Activated B cell treated with CpG ODN at 0.5 μM for 24 hours (primary cell): ENCODE results near the gene SGK1. TPM values are rescaled to one million over a fixed set of nuclear protein-coding genes. Genes with fewer than 3 reads are reported as not detected.
"Not testable (repeated sequence)": the region's sequence is repeated elsewhere in the genome, so short reads cannot be mapped to it uniquely, and the experiment has no call there.

ENCODE experiments used
- ATAC-seq: fragments of 200-7000 bp; cut with Tn5 transposase; one replicate; pipeline ENCODE4 v1.10.0; 2021; ENCODE audit warnings: low read depth, mild to moderate bottlenecking, moderate library complexity
- CTCF ChIA-PET: fragments of 350-600 bp; sonication (Branson Sonifier 250); formaldehyde crosslinking; loops from one replicate; lab custom pipeline; 2021; ENCODE audit warnings: antibody characterized with exemption; lab: Charles Lee
- POLR2A ChIA-PET: fragments of 350-600 bp; sonication (Branson Sonifier 250); formaldehyde crosslinking; loops from one replicate; lab custom pipeline; 2021; ENCODE audit warnings: antibody characterized with exemption; lab: Charles Lee
- DNase-seq: peaks from one replicate; pipeline ENCODE4 v3.0.0; 2022
- H3K27ac Mint-ChIP-seq: one replicate; pipeline ENCODE4 v1.8.0; 2020; ENCODE audit warnings: mixed read lengths
- H3K27me3 Mint-ChIP-seq: one replicate; pipeline ENCODE4 v1.8.0; 2021; ENCODE audit warnings: mixed read lengths
- H3K36me3 Mint-ChIP-seq: one replicate; pipeline ENCODE4 v1.8.0; 2021; ENCODE audit warnings: low read depth, mixed read lengths
- H3K4me1 Mint-ChIP-seq: one replicate; pipeline ENCODE4 v1.8.0; 2021; ENCODE audit warnings: mixed read lengths
- H3K4me3 Mint-ChIP-seq: one replicate; pipeline ENCODE4 v1.8.0; 2020; ENCODE audit warnings: mild to moderate bottlenecking, mixed read lengths
- H3K9me3 Mint-ChIP-seq: one replicate; pipeline ENCODE4 v1.8.0; 2020; ENCODE audit warnings: mixed read lengths
- intact Hi-C: fragments of 100-400 bp; cut with micrococcal nuclease; formaldehyde crosslinking; loops from one replicate; pipeline ENCODE4 v1.15.1; 2024
- total RNA-seq: library from RNA; stranded (reverse); gene quantifications from 2 replicates; pipeline ENCODE4 v1.2.3, GENCODE V29; 2022
- TF ChIP-seq, protein P1 (sequence below): fragments of 200-600 bp; IDR thresholded peaks from one replicate; pipeline ENCODE4 v1.8.0; 2022; ENCODE audit warnings: antibody characterized with exemption, mild to moderate bottlenecking

Gene SGK1
- total RNA-seq, 1 donor from 2014 or later = 36.2 TPM

DNA sequence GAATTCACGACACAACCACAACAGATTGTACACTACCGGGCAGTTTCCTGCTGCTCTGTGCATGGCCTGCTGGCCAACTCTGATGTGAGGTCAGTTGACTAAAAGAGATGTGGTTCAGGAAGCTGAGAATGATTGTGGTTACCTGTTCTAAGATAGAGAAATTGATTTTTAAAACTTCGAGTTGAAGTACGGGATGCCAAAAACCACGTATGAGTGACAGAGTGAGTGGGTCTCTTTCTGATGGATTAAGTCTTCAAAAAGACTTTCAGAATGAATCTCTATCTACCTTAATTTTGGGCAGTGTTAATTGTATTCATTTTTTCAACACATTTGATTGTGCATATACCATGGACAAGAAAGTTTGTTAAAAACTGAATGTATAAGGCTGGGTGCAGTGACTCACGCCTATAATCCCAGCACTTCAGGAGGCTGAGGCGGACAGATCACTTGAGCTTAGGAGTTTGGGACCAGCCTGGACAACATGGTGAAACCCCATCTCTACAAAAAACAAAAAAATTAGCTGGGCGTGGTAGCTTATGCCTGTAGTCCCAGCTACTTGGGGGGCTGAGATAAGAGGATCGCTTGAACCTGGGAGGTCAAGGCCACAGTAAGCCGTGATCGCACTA lies 121.2 kb downstream of the SGK1 start:
- Mint-ChIP-seq H3K4me1 (peaks cover 17% of the 10 kb centered on the region), H3K9me3 (no peaks in the 10 kb centered on the region), H3K4me3 (no peak overlapping the region), H3K36me3 (no peaks in the 10 kb centered on the region), H3K27me3 (no peaks in the 10 kb centered on the region), H3K27ac (no peak overlapping the region)
- ChIA-PET POLR2A (no interaction called here), CTCF (interaction anchor here (0.9 kb wide), 1 partner anchor 17 kb away, joined by 4 read pairs; no protein-coding TSS in a partner anchor)
- intact Hi-C loops = no loop called here
- DNase-seq (no peak), ATAC-seq (no peak)
- TF ChIP-seq, protein P1, sequence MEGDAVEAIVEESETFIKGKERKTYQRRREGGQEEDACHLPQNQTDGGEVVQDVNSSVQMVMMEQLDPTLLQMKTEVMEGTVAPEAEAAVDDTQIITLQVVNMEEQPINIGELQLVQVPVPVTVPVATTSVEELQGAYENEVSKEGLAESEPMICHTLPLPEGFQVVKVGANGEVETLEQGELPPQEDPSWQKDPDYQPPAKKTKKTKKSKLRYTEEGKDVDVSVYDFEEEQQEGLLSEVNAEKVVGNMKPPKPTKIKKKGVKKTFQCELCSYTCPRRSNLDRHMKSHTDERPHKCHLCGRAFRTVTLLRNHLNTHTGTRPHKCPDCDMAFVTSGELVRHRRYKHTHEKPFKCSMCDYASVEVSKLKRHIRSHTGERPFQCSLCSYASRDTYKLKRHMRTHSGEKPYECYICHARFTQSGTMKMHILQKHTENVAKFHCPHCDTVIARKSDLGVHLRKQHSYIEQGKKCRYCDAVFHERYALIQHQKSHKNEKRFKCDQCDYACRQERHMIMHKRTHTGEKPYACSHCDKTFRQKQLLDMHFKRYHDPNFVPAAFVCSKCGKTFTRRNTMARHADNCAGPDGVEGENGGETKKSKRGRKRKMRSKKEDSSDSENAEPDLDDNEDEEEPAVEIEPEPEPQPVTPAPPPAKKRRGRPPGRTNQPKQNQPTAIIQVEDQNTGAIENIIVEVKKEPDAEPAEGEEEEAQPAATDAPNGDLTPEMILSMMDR = no peak

DNA sequence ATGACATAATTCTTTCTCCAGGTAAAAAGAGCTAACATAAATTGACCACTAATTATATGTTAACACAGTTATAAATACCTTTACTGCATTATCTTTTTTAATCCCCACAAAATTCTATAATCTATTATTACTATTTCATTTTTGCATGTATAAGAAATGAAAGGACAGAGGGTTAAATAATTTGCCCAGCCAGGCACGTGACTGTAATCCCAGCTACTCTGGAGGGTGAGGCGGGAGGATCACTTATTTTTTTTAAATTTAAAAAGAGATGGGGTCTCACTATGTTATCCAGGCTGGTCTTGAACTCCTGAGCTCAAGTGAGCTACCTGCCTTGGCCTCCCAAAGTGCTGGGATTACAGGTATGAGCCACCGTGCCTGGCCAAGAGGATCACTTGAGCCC lies 121.9 kb downstream of the SGK1 start:
- no peaks in the 10 kb centered on the region for H3K9me3 Mint-ChIP-seq
- no peaks in the 10 kb centered on the region for H3K27me3 Mint-ChIP-seq
- peaks cover 19% of the 10 kb centered on the region for H3K4me1 Mint-ChIP-seq
- no peak overlapping the region for H3K27ac Mint-ChIP-seq
- TF ChIP-seq, protein P1 = no peak
- no peaks in the 10 kb centered on the region for H3K36me3 Mint-ChIP-seq
- H3K4me3 Mint-ChIP-seq = no peak overlapping the region
- no peak for ATAC-seq
- ChIA-PET POLR2A (no interaction called here), CTCF (interaction anchor here (0.6 to 1.0 kb wide), 2 partner anchors 13 to 18 kb away, joined by 3 read pairs; no protein-coding TSS in a partner anchor)
- intact Hi-C loops = no loop called here
- no peak for DNase-seq

DNA sequence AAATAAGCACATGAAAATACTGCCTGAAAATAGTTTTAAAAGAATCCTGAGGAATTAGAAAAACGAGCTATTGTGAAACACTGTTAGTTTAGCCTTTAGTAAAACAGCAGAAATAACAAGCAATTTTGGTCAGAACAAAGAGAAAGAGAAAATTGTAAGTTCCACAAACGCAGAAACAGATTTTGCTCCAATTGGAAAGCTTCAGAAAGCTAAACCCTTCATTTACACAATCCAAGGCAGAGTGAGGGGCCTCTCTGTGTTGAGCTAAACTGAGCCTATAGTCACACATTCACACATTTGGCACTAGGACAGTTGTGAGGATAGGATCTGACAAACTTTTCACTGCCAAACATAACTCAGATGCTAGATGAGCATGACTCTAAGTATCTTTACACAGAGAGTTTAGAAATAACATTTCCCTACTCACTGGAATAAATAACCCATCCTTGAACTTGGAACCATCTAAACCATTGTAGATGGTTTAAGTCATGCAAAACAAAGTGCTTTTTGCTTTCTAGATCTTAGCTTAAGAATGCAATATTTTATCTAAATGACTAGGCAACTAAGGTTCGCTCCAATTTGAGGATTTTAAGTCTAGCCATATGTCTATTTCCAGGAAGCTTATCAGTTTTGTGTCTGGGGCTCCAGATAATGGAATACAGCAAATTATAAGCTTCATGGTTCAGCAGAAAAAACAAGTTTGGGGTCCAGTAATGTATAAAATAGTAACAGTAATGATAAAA lies 122.6 kb downstream of the SGK1 start:
- Mint-ChIP-seq H3K27me3 (no peaks in the 10 kb centered on the region), H3K27ac (no peak overlapping the region), H3K36me3 (no peaks in the 10 kb centered on the region), H3K9me3 (no peaks in the 10 kb centered on the region), H3K4me1 (peaks cover 17% of the 10 kb centered on the region), H3K4me3 (no peak overlapping the region)
- TF ChIP-seq, protein P1 = no peak
- POLR2A ChIA-PET = interaction anchor here (0.9 kb wide), 1 partner anchor 8 kb away, joined by 3 read pairs; no protein-coding TSS in a partner anchor
- DNase-seq (no peak), ATAC-seq (no peak)
- intact Hi-C loops = no loop called here
- CTCF ChIA-PET = interaction anchor here (0.6 to 1.0 kb wide), 3 partner anchors 12 to 446 kb away, joined by 3 read pairs; no protein-coding TSS in a partner anchor

DNA sequence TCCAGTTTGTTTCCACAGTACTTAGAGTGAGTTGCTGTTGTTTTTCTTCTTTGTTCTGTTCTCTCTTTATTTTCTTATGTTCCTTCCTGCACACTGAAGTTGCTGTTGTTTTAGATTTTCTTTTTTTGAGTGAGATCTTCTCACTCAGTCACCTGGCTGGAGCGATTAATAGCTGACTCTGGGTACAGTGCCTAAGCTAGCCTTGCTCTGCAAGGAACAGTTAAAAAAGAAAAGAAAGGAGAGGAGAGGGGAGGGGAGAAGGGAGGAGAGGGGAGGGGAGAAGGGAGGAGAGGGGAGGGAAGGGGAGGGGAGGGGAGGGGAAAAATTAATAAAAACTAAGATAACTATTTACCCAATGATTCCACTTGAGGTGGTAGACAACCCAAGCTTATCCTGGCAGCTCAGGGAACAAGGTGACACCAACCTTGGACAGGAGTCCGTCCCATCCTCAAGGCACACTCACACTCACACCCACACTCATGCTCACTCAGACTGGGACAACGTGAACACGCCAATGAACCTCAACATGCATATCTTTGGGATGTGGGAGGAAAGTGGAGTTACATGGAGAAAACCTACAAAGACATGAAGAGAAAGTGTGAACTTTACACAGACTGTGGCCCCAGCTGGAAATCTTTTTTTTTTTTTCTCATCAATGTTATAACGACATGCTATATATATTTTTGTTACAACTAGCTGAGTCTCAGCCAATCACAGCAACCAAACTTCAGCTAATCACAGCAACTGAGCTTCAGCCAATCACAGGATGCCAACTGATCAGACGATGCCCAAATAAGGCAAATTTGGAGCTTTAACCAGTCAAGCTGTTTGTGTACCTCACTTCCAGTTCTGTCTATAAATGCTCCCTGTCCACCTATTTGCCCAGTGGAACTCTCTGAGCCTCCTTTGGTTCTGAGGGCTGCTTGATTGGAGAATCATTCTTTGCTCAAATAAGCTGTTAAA lies 124.1 kb downstream of the SGK1 start:
- no peaks in the 10 kb centered on the region for H3K27me3 Mint-ChIP-seq
- ChIA-PET POLR2A (interaction anchor here (0.6 to 1.2 kb wide), 2 partner anchors 17 to 27 kb away, joined by 3 read pairs; no protein-coding TSS in a partner anchor), CTCF (interaction anchor here (2.1 kb wide), 1 partner anchor 15 kb away, joined by 5 read pairs; no protein-coding TSS in a partner anchor)
- no peak overlapping the region for H3K27ac Mint-ChIP-seq
- ATAC-seq = no peak
- intact Hi-C loops = no loop called here
- H3K4me1 Mint-ChIP-seq = peaks cover 4% of the 10 kb centered on the region
- DNase-seq = no peak
- H3K36me3 Mint-ChIP-seq = no peaks in the 10 kb centered on the region
- TF ChIP-seq, protein P1 = no peak
- no peak overlapping the region for H3K4me3 Mint-ChIP-seq
- H3K9me3 Mint-ChIP-seq = no peaks in the 10 kb centered on the region

DNA sequence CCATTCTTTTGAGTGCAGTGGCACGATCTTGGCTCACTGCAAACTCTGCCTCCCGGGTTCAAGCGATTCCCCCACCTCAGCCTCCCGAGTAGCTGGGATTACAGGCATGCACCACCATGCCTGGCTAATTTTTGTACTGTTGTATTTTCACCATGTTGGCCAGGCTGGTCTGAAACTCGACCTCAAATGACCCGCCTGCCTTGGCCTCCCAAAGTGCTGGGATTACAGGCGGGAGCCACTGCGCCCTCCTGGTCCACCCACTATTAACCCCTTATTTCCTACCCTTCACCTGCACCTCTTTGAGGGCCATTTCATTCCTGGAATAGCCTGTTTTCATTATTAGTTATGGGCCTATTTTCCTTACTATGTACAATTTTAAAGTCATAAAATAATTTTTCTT lies 125.3 kb downstream of the SGK1 start:
- H3K4me3 Mint-ChIP-seq, H3K36me3 Mint-ChIP-seq, intact Hi-C loops, H3K4me1 Mint-ChIP-seq, H3K27ac Mint-ChIP-seq, ATAC-seq, H3K9me3 Mint-ChIP-seq, H3K27me3 Mint-ChIP-seq, DNase-seq: not testable (repeated sequence)
- ChIA-PET CTCF (interaction anchor here (2.1 kb wide), 1 partner anchor 13 kb away, joined by 5 read pairs; no protein-coding TSS in a partner anchor), POLR2A (interaction anchor here (0.6 to 1.2 kb wide), 2 partner anchors 16 to 226 kb away, joined by 3 to 4 read pairs; no protein-coding TSS in a partner anchor)
